ENCODE data around the gene CCDC142.
"Not testable (repeated sequence)": the region's sequence is repeated elsewhere in the genome, so short reads cannot be mapped to it uniquely, and the experiment has no call there.

The CCDC142 gene

GRCh38 chr2:74448771-74449170 is 34.0 kb downstream of the CCDC142 start:
- Histone ChIP-seq H3K4me1 (ENCODE audit: control insufficient read depth, insufficient read depth, low read length) (no peaks in the 10 kb centered on the region), H3K36me3 (ENCODE audit: control insufficient read depth, insufficient read depth, low read length) (no peaks in the 10 kb centered on the region), H3K4me3 (ENCODE audit: low read length) (no peak overlapping the region), H3K27ac (ENCODE audit: low read depth, low read length) (no peak overlapping the region), H3K27me3 (ENCODE audit: control insufficient read depth, insufficient read depth, low read length) (no peaks in the 10 kb centered on the region), H3K9ac (ENCODE audit: low read length) (no peak overlapping the region)

- no peak overlapping the region for H3K4me3 ChIP-seq (ENCODE audit: low read length)
- no peaks in the 10 kb centered on the region for H3K36me3 ChIP-seq (ENCODE audit: control insufficient read depth, insufficient read depth, low read length)
- no peaks in the 10 kb centered on the region for H3K4me1 ChIP-seq (ENCODE audit: control insufficient read depth, insufficient read depth, low read length)
- H3K27ac ChIP-seq (ENCODE audit: low read depth, low read length) = no peak overlapping the region
- H3K27me3 ChIP-seq (ENCODE audit: control insufficient read depth, insufficient read depth, low read length) = no peaks in the 10 kb centered on the region
- no peak overlapping the region for H3K9ac ChIP-seq (ENCODE audit: low read length)
Observed at GRCh38 chr2:74447230-74447999, 35.4 kb downstream of the CCDC142 start.

GRCh38 chr2:74444498-74445318 is 38.1 kb downstream of the CCDC142 start:
- Histone ChIP-seq H3K36me3 (ENCODE audit: control insufficient read depth, insufficient read depth, low read length) (no peaks in the 10 kb centered on the region), H3K4me3 (ENCODE audit: low read length) (no peak overlapping the region), H3K27me3 (ENCODE audit: control insufficient read depth, insufficient read depth, low read length) (no peaks in the 10 kb centered on the region), H3K27ac (ENCODE audit: low read depth, low read length) (no peak overlapping the region), H3K4me1 (ENCODE audit: control insufficient read depth, insufficient read depth, low read length) (peaks cover 7% of the 10 kb centered on the region), H3K9ac (ENCODE audit: low read length) (no peak overlapping the region)

GRCh38 chr2:74442483-74443297 is 40.1 kb downstream of the CCDC142 start:
- H3K27ac ChIP-seq (ENCODE audit: low read depth, low read length); H3K9ac ChIP-seq (ENCODE audit: low read length): not testable (repeated sequence)

DNA sequence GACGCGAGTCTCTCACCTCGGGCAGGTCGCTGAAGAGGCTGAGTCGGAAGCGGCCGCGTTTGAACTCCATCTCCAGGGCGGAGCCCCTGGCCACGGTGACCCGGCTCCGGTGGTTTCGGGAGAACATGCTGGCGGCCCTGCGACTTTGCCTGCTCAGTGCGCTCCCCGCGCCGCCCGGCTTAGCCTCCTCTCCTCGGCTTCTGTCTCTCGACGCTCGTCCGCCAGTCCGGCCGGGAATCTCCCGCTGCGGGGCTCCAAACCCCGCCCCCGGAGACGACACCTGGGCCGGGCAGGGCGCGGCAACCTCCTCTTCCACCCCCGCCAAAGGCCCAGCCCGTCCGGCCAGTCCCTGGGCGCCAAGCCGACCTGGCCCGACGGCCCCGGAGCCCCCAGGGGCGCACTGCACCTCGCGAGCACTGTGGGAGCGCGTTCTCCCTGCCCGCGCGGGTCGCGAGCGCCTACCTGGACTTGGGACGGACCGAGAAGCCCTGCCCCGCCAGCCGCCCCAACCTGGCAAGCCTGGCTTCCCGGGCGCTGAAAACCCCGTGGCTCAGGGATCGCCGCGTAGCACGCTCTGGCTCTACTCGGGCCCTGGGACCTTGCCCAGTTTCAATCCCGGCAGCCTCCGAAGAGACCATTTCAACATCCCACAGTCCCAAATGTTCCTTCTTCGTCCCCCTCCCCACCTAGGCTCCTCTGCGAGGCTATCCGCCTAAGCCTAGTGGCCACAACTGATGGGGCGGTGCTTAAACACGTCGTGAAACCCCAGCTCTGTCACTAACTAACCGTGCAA is 40.9 kb downstream of the CCDC142 start, which contains the start of gene RTKN:
Gene RTKN, minus strand, starts transcription at position 248 of the 793 bp plus-strand sequence. Its CDS starts 121 bp downstream, at position 127.
- Histone ChIP-seq H3K36me3 (ENCODE audit: control insufficient read depth, insufficient read depth, low read length) (no peaks in the 10 kb centered on the region), H3K4me1 (ENCODE audit: control insufficient read depth, insufficient read depth, low read length) (peaks cover 16% of the 10 kb centered on the region), H3K27ac (ENCODE audit: low read depth, low read length) (peak within 1 kb of the TSS; percentile 65), H3K27me3 (ENCODE audit: control insufficient read depth, insufficient read depth, low read length) (no peaks in the 10 kb centered on the region), H3K9ac (ENCODE audit: low read length) (peak within 1 kb of the TSS; percentile 42), H3K4me3 (ENCODE audit: low read length) (peak within 1 kb of the TSS; percentile 90)

More at GRCh38 chr2:74442483-74443297, 40.1 kb downstream of the CCDC142 start:
- Histone ChIP-seq H3K4me1 (ENCODE audit: control insufficient read depth, insufficient read depth, low read length) (peaks cover 13% of the 10 kb centered on the region), H3K4me3 (ENCODE audit: low read length) (peak overlapping the region; percentile 90)
- not testable (repeated sequence) for H3K27me3 ChIP-seq (ENCODE audit: control insufficient read depth, insufficient read depth, low read length); H3K36me3 ChIP-seq (ENCODE audit: control insufficient read depth, insufficient read depth, low read length)

- Histone ChIP-seq H3K9ac (ENCODE audit: low read length) (peak overlapping the region; percentile 42), H3K36me3 (ENCODE audit: control insufficient read depth, insufficient read depth, low read length) (no peaks in the 10 kb centered on the region), H3K4me1 (ENCODE audit: control insufficient read depth, insufficient read depth, low read length) (peaks cover 18% of the 10 kb centered on the region), H3K27me3 (ENCODE audit: control insufficient read depth, insufficient read depth, low read length) (no peaks in the 10 kb centered on the region), H3K4me3 (ENCODE audit: low read length) (peak overlapping the region; percentile 90), H3K27ac (ENCODE audit: low read depth, low read length) (peak overlapping the region; percentile 65)
Observed at GRCh38 chr2:74441170-74441689, 41.6 kb downstream of the CCDC142 start.

GRCh38 chr2:74440378-74441169 is 42.2 kb downstream of the CCDC142 start:
- Histone ChIP-seq H3K27ac (ENCODE audit: low read depth, low read length) (peak overlapping the region; percentile 65), H3K27me3 (ENCODE audit: control insufficient read depth, insufficient read depth, low read length) (no peaks in the 10 kb centered on the region)

DNA sequence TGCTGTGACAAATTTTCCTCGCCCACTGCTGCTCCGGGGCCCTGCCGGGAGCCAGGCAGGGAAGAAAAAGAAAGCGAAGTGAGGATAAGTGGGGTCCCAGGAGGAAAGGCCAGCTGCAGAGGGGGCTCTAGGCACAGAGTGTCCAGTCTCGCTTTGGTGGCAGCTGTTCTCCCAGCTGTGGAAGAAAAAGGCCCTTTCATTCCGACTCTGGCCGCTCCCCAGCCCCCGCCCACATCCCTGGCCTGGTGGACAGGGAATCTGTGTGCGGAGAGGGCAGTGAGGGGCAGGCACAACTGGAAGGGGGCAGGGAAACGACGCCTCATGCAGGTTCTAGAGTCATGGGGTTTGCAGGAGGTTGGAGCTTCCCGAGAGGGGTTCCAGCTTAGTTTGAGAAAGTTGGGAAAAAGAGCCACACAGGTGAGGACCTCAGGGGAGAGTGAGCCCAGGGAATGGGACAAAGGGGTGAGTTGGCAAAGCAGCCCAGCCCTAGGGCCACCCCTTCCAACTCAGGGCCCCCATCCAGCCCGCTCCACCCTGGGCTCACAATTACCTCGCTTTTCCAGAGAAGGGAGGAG is 42.9 kb downstream of the CCDC142 start:
- Histone ChIP-seq H3K36me3 (ENCODE audit: control insufficient read depth, insufficient read depth, low read length) (no peaks in the 10 kb centered on the region), H3K4me3 (ENCODE audit: low read length) (peak overlapping the region; percentile 90), H3K27ac (ENCODE audit: low read depth, low read length) (peak overlapping the region; percentile 65), H3K27me3 (ENCODE audit: control insufficient read depth, insufficient read depth, low read length) (no peaks in the 10 kb centered on the region), H3K9ac (ENCODE audit: low read length) (peak overlapping the region; percentile 53), H3K4me1 (ENCODE audit: control insufficient read depth, insufficient read depth, low read length) (peaks cover 18% of the 10 kb centered on the region)

More at GRCh38 chr2:74440378-74441169, 42.2 kb downstream of the CCDC142 start:
- H3K4me1 ChIP-seq (ENCODE audit: control insufficient read depth, insufficient read depth, low read length) = peaks cover 18% of the 10 kb centered on the region
- H3K4me3 ChIP-seq (ENCODE audit: low read length) = peak overlapping the region; percentile 90
- no peaks in the 10 kb centered on the region for H3K36me3 ChIP-seq (ENCODE audit: control insufficient read depth, insufficient read depth, low read length)
- H3K9ac ChIP-seq (ENCODE audit: low read length) = peak overlapping the region; percentile 53

- Histone ChIP-seq H3K4me3 (ENCODE audit: low read length) (peak overlapping the region; percentile 90), H3K4me1 (ENCODE audit: control insufficient read depth, insufficient read depth, low read length) (peaks cover 18% of the 10 kb centered on the region), H3K27me3 (ENCODE audit: control insufficient read depth, insufficient read depth, low read length) (no peaks in the 10 kb centered on the region), H3K36me3 (ENCODE audit: control insufficient read depth, insufficient read depth, low read length) (no peaks in the 10 kb centered on the region), H3K27ac (ENCODE audit: low read depth, low read length) (peak overlapping the region; percentile 65), H3K9ac (ENCODE audit: low read length) (peak overlapping the region; percentile 53)
Observed at GRCh38 chr2:74439373-74439772, 43.4 kb downstream of the CCDC142 start.

GRCh38 chr2:74438248-74438647 is 44.5 kb downstream of the CCDC142 start:
- Histone ChIP-seq H3K9ac (ENCODE audit: low read length) (no peak overlapping the region), H3K27ac (ENCODE audit: low read depth, low read length) (no peak overlapping the region), H3K36me3 (ENCODE audit: control insufficient read depth, insufficient read depth, low read length) (no peaks in the 10 kb centered on the region), H3K4me3 (ENCODE audit: low read length) (no peak overlapping the region), H3K27me3 (ENCODE audit: control insufficient read depth, insufficient read depth, low read length) (no peaks in the 10 kb centered on the region), H3K4me1 (ENCODE audit: control insufficient read depth, insufficient read depth, low read length) (peaks cover 18% of the 10 kb centered on the region)

All from rectal smooth muscle tissue (tissue), 1 donor.